ENCODE data around the gene NMRK1.
A peak's percentile ranks its signal among the peaks of the same experiment; 100 is the strongest.

Gene NMRK1

DNA sequence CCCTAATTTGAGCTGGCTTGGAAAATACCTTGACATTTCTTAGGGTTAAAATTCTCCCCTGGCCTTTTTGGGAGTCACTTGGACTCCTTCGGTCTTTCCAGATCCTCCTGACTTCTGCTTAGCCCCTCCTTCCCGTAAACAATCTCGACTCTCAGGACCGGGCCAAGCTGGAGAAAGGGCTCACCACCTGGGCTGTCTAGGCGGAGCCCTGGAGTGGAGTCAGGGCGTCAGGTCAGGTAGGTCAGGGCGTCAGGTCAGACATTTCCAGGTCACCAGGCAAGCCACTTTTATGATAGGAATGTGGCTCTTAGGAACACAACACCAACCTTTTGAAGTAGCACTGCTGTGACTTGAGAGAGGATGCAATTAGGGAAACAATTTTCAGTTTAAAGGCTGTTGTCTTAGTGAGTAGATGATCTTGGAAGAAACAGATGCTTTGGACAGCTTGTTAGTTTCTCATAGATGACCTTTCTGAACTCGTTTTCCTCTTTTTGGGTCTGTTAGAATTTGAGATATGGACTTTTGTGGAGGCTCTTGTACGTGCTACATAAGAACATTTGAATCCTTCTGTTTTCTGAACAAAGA, 13.1 kb upstream of the NMRK1 start:
- no peak for DNase-seq

GRCh38 chr9:75096796-75097195, 8.8 kb upstream of the NMRK1 start:
- DNase-seq: no peak

DNA sequence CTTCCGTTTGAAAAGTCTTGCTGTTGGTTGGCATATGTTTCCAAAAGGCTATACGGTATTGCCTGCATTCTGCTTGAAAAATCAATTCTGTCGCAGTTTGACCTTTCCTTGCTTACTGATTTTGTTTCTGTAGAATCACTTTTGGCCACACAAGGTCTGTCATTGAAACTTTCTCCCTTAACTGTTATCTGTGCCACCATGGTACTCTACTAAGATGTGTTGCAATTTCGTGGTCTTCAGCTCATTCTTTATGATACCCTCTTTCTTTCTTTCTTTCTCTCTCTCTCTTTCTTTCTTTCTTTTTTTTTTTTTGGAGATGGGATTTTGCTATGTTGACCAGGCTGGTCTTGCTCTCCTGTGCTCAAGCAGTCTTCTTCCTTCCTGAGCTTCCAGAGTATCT, 4.8 kb upstream of the NMRK1 start:
- DNase-seq: no peak

DNA sequence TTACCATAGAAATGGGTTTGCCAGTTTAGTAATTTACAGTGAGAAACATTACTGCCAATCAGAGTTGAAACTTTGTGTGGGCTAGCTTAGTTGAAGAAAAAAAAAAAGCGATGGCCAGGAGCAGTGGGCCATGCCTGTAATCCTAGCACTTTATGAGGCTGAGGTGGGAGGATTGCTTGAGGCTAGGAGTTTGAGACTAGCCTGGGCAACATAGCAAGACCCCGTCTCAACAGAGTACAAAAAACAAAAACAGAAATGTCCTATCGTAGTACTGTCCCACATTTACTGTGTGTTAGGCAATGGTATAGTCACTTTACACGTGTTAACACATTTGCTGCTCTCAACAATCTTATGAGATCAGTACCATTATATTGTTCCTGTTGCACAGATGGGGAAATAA, 2.6 kb upstream of the NMRK1 start:
- no peak for DNase-seq

GRCh38 chr9:75089373-75089766, 1.4 kb upstream of the NMRK1 start:
- no peak for DNase-seq

GRCh38 chr9:75088646-75089372, 854 bp upstream of the NMRK1 start:
- peak; percentile 59 for DNase-seq

DNA sequence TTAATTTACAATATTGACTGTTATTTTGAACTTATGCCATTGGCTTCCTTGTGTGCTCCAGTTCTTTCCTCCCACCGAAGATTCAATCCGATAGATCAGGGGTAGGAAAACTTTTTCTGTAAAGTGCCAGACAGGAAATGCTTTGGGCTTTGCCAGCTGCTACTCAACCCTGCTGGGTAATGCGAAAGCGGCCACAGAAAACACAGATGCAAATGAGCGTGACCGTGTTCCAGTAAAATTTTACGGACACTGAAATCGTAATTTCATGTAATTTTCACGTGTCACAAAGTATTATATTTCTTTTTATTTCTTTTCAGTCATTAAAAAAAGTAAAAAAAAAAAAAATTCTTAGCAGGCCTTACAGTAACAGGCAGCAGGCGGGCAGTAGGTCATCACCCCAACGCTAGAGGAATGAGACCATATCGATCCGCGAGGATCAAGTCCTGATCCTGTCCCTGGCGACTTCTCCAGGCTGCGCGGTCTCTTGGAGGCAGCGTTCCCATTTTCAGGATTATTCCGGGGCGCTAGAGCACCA, 599 bp downstream of the NMRK1 start:
- DNase-seq: no peak

DNA sequence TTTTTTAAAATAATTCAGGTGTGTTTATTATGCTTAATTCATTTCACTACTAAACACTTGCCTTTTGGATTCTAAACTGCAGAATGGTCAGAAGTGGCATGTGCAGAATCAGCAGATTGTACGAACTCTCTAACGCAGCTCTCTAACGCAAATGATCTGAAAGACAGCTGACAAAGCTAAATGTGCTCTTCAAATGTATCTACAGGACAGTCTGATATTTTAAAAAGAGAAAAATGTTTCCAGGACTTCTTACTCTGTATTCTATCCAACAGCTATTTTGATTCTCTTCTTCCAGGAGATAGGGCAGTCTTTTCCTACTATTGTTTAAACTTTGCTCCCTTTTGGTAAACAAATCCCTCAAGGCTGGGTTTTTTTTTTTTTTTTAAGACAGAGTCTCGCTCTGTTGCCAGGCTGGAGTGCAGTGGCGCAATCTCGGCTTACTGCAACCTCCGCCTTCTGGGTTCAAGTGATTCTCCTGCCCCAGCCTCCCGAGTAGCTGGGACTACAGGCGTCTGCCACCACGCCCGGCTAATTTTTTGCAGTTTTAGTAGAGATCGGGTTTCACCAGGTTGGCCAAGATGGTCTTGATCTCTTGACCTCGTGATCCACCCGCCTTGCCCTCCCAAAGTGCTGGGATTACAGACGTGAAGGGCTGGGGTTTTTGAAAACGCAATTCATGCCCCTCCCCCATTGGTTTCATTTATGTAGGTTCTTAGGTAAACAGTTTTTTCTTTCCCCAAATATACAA, 1.2 kb downstream of the NMRK1 start:
- DNase-seq: no peak

DNA sequence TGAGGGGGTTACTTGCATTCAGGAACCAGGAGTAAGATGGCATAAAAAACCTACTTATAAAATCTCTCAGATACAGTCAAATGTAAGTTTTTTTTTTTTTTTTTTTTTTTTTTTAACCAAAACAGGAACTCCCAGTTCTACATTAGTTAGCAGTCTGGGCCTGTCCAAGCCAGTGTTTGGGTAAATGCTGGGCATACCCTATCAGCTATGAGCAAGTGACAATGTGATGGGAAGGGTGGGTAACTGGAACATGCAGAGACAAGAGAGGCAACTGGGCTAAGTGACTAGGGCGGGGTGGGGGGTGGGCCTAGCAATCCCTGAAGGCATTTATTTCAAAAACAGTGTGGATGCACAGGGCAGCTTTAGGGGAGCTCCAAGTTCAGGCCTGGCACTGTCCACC, 2.3 kb downstream of the NMRK1 start:
- DNase-seq: no peak

DNA sequence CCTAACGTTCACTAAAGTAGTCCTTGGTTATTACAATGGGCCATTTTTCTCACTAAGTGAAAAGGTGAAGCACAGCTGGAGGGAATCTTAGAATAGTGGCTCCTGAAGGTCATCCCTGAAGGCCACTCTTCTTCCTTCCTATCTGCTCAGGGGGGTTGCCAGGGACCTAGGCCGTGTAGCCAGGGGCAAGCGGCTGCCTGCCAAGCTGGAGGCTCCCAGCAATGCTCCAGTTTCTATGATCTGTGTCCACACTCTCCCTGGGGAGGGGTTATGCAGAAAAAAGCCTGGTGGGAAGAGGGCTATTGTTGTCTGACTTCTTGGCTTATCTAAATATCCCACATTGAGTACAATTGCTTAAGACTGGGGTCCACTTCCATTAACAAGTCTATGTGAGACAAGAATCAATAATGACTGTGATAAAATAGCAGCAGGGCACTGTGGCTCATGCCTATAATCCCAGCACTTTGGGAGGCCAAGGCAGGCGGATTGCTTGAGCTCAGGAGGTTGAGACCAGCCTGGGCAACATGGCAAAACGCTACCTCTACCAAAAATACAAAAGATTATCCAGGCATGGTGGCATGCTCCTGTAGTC, 3.8 kb downstream of the NMRK1 start:
- no peak for DNase-seq

DNA sequence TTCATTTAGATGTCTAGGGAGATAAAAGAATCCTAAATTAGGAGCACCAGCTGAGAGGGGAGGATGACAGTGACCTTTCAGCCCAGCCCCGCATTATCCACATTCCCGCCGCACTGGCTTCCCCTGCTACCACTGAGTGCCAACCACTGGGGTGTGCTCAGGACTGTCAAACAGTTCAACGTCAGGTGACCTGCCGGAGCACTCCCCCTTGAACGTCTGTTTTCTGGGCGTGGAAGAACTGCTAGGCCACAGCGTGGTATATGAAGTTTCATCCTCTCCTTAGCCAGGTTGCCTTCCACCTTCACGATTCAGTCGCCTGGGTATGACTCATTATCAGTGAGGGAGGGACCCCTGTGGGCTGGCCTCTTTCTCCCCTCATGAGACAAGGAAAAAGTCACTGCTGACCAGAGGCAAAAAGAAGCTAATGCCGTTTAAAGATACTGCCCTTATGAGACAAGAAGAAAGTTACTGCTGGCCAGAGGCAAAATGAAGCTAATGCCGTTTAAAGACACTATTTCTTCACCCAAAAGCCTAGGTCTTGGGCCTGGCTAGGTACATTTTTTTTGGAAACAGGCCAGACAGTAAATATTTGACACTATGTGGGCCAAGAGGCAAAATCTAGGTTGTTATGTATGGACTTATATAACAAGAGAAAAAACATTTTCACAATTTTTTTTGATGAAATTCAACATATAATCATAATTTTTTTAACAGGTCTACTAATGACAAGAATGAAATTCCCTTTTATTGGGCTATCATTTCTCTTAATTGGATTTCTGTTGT, 4.6 kb downstream of the NMRK1 start:
- DNase-seq: no peak

GRCh38 chr9:75081632-75082031, 6.3 kb downstream of the NMRK1 start:
- no peak for DNase-seq

- no peak for DNase-seq
Measured at GRCh38 chr9:75072895-75073294, 15.1 kb downstream of the NMRK1 start.

DNA sequence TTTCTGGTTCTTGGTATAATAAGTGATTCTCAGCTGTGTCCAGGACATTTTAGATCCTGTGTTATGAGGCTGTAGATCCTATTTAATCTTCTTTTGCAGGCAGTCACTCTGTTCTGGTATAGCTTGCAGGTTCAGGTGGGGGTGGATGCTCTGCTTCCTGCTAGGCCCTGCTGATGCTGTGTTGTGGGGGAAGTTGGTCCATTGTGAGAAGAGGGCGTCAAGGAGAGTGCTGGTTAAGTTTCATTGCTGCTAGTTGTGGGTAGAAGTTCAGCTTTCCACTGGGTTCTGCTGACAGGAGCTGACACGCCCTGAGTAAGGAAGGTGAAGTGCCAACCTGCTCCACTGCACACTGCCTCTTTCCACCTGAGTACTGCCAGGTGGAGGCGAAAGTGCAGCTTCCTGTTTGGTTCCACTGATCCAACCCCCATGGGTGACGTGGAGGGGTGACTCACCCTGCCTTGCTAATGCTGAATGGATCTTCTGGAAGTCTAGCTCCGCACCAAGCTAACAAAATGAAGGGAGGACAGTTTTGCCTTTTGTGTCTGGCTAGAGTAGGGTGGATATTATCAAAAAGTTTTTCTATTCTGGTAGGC, 16.3 kb downstream of the NMRK1 start:
- DNase-seq: peak; percentile 70

- DNase-seq: no peak
Measured at GRCh38 chr9:75069171-75069570, 18.8 kb downstream of the NMRK1 start.

GRCh38 chr9:75067894-75068293, 20.1 kb downstream of the NMRK1 start:
- DNase-seq: no peak

DNA sequence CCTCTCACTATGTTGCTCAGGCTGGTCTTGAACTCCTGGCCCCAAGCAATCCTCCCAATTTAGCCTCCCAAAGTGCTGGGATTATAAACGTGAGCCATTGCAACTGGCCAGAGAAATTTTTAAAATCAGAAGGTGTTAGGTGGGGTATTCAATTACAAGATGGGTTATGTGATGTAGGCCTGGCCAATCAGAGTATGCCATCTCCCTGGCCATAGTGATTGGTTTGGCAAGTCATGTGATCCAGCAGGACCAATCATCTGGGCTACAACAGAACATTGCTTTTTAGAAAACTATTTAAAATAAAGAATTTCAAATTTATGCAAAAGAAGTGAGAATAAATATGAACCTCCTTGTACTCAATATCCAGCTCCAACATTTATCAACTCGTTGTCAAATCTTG, 22.4 kb downstream of the NMRK1 start:
- DNase-seq: no peak

- DNase-seq: no peak
Measured at GRCh38 chr9:75064307-75065025, 23.5 kb downstream of the NMRK1 start.

DNA sequence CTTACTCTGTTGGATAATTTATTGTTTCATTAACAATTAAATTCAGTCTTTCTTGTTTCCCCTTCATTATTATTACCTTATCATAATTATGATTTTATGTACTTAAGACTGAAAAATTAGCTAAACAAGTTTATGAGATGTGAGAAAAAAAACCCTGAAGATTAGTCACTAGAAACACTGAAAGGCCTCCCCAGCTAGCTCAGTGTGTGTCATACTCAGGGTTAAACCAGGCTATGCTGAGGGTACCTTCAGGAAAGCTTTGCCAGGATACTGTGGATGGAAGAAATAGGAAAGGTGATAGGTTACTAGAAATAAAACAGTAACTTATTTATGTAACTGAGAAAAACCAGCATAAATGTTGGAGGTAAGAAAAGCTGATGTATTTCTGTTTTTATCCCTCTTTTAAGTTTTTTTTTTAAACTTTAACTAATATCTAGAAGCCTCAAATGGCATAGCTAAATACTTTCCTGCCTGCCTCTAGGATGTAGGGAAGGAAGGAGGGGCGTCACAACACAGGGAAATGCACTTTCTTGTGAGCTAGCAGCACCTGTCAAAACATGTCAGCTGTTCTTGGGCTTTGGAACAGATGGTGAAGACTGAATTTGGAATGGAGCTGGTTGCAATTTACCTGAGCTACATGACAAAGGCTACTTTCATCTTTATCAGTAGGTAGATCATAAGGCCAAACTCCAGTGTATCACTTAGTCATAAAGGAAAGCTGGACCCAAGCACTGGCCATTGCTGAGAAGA, 24.2 kb downstream of the NMRK1 start:
- no peak for DNase-seq

DNA sequence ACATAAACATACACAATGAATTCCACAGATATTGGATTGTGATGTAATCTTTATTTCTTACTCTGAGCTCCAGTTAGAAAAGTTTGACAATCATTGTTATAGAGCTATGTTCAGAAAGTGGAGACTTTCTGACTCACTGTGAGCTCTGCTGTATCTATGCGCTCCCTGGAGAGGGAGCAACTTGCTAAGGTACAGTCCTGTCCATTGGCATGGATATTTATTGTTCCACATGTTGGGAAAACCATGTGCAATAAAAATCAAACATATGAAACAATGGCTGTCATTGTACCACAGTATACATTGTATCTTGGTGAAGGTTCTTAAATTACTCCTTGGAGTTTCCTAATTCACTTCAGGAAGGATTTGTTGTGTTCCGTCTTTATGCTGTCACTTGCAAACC, 26.8 kb downstream of the NMRK1 start:
- no peak for DNase-seq
